ENCODE results near the gene NIT1. TPM values are rescaled to one million over a fixed set of nuclear protein-coding genes. Genes with fewer than 3 reads are reported as not detected.

NIT1 gene
- total and polyA plus RNA-seq, 2 of the 13 experiments (the other 11 are each of a cell fraction or from before 2014, with no cell fraction given) = 22.7 to 31.0 TPM

- peak; percentile 81 for TF ChIP-seq TFDP2 (CRISPR knock-in tag; IDR thresholded peaks at IDR 0.05)
- TF ChIP-seq ZFYVE20 (CRISPR knock-in tag; IDR thresholded peaks at IDR 0.05; ENCODE audit: borderline replicate concordance, low read depth) = no peak
- no peak for TF ChIP-seq ZNF362 (CRISPR knock-in tag; IDR thresholded peaks at IDR 0.05; ENCODE audit: borderline replicate concordance)
- TF ChIP-seq PTBP1 (IDR thresholded peaks at IDR 0.05; ENCODE audit: low read depth, low read length, poor library complexity, severe bottlenecking) = peak; percentile 8
- TF ChIP-seq PREB (CRISPR knock-in tag; IDR thresholded peaks at IDR 0.05) = no peak
- no peak for TF ChIP-seq ZNF615 (CRISPR knock-in tag; IDR thresholded peaks at IDR 0.05; ENCODE audit: borderline replicate concordance)
- TF ChIP-seq E2F2 (CRISPR knock-in tag; IDR thresholded peaks at IDR 0.05; ENCODE audit: borderline replicate concordance) = no peak
- TF ChIP-seq REXO4 (CRISPR knock-in tag; IDR thresholded peaks at IDR 0.05; ENCODE audit: borderline replicate concordance) = no peak
- TF ChIP-seq BCLAF1 (IDR thresholded peaks at IDR 0.05) = no peak
- TF ChIP-seq ZSCAN5A (CRISPR knock-in tag; IDR thresholded peaks at IDR 0.05; ENCODE audit: borderline replicate concordance) = no peak
- TF ChIP-seq ZBTB20 (CRISPR knock-in tag; IDR thresholded peaks at IDR 0.05; ENCODE audit: borderline replicate concordance, low read depth) = no peak; the same call in 1 of the 2 replicates
- no peak for TF ChIP-seq TRIM24 (CRISPR knock-in tag; IDR thresholded peaks at IDR 0.05)
- TF ChIP-seq BRD4 (CRISPR knock-in tag; IDR thresholded peaks at IDR 0.05) = 0 out of 2 replicates have a peak, but pooled peaks have one; percentile 20
- no peak; the same call in none of the 2 replicates for TF ChIP-seq ATF7-NPFF (CRISPR knock-in tag; IDR thresholded peaks at IDR 0.05; ENCODE audit: low read depth)
- no peak for TF ChIP-seq KLF9 (CRISPR knock-in tag; IDR thresholded peaks at IDR 0.05; ENCODE audit: low read depth)
- TF ChIP-seq HNF4A (CRISPR knock-in tag; IDR thresholded peaks at IDR 0.05) = peak; percentile 16; the same call in 1 of the 2 replicates
- no peak for TF ChIP-seq XBP1 (CRISPR knock-in tag; IDR thresholded peaks at IDR 0.05)
- TF ChIP-seq ZNF557 (CRISPR knock-in tag; IDR thresholded peaks at IDR 0.05) = no peak
- no peak for TF ChIP-seq ZBTB8A (CRISPR knock-in tag; IDR thresholded peaks at IDR 0.05; ENCODE audit: borderline replicate concordance, low read depth)
Observed at GRCh38 chr1:161165742-161166668, 48.1 kb downstream of the NIT1 start, which contains the start of gene PPOX (continued).
